Mesenchymal stem cell (in vitro differentiated cells and primary cell): Measurements from ENCODE around the gene SEMA4D.
A peak's percentile ranks its signal among the peaks of the same experiment; 100 is the strongest.

ENCODE experiments used
- DNase-seq: peaks from one replicate; pipeline ENCODE4 v3.0.0-alpha.2; 2013
- H2AFZ ChIP-seq: one replicate; pipeline ENCODE4 v1.6.1; 2013; ENCODE audit warnings: low read depth, mild to moderate bottlenecking, control low read depth, inconsistent platforms, low read length, moderate library complexity
- H2AK5ac ChIP-seq: 2 replicates; pipeline ENCODE4 v1.6.1; 2013; ENCODE audit warnings: low read length, moderate library complexity, mild to moderate bottlenecking, inconsistent platforms; ENCODE audit not compliant: severe bottlenecking
- H2BK120ac ChIP-seq: one replicate; pipeline ENCODE4 v1.6.1; 2013; ENCODE audit warnings: low read depth, mild to moderate bottlenecking, inconsistent platforms, low read length, moderate library complexity
- H2BK12ac ChIP-seq, 2 experiments: one replicate each; pipeline ENCODE4 v1.6.1; 2013; ENCODE audit warnings: inconsistent platforms in 2 of 2, low read length in 2 of 2, mild to moderate bottlenecking in 2 of 2, moderate library complexity in 2 of 2, control low read depth in 1 of 2
- H2BK15ac ChIP-seq: one replicate; pipeline ENCODE4 v1.6.1; 2013; ENCODE audit warnings: mild to moderate bottlenecking, low read depth, inconsistent platforms; ENCODE audit not compliant: poor library complexity, severe bottlenecking
- H2BK5ac ChIP-seq: 2 replicates; pipeline ENCODE4 v1.6.1; 2013; ENCODE audit warnings: low read depth, mild to moderate bottlenecking, low read length, control low read depth, inconsistent platforms; ENCODE audit not compliant: poor library complexity, severe bottlenecking
- H3K14ac ChIP-seq, 2 experiments: one replicate each; pipeline ENCODE4 v1.6.1; 2013; ENCODE audit warnings: inconsistent platforms in 2 of 2, low read length in 2 of 2, control low read depth in 1 of 2, mild to moderate bottlenecking in 1 of 2, moderate library complexity in 1 of 2
- H3K18ac ChIP-seq, 2 experiments: one replicate each; pipeline ENCODE4 v1.6.1; 2013; ENCODE audit warnings: inconsistent platforms in 2 of 2, low read length in 2 of 2, control low read depth in 1 of 2, low read depth in 1 of 2, mild to moderate bottlenecking in 1 of 2
- H3K23ac ChIP-seq, 2 experiments: one replicate each; pipeline ENCODE4 v1.6.1; 2013; ENCODE audit warnings: inconsistent platforms in 2 of 2, low read length in 2 of 2, mild to moderate bottlenecking in 2 of 2, moderate library complexity in 2 of 2, control low read depth in 1 of 2
- H3K27ac ChIP-seq: 2 replicates; pipeline ENCODE4 v1.5.1; 2013; ENCODE audit warnings: mild to moderate bottlenecking, moderate library complexity, low read length, control low read depth, inconsistent platforms; ENCODE audit not compliant: poor library complexity, severe bottlenecking
- H3K27me3 ChIP-seq, 2 experiments: 2 replicates each; pipeline versions ENCODE4 v1.6.1 to v1.7.0; 2013; ENCODE audit warnings: low read length in 2 of 2, mild to moderate bottlenecking in 2 of 2, moderate library complexity in 2 of 2, control low read depth in 1 of 2, inconsistent platforms in 1 of 2; ENCODE audit not compliant: control insufficient read depth in 1 of 2, insufficient read depth in 1 of 2
- H3K36me3 ChIP-seq, 2 experiments: 2 replicates each; pipeline versions ENCODE4 v1.6.1 to v1.7.0; 2013; ENCODE audit warnings: low read length in 2 of 2, control low read depth in 1 of 2, inconsistent platforms in 1 of 2, low read depth in 1 of 2, mild to moderate bottlenecking in 1 of 2; ENCODE audit not compliant: insufficient read depth in 2 of 2, control insufficient read depth in 1 of 2
- H3K4ac ChIP-seq, 2 experiments: one replicate each; pipeline ENCODE4 v1.6.1; 2013; ENCODE audit warnings: inconsistent platforms in 2 of 2, low read length in 2 of 2, mild to moderate bottlenecking in 2 of 2, moderate library complexity in 2 of 2, control low read depth in 1 of 2, low read depth in 1 of 2
- H3K4me1 ChIP-seq: 2 replicates; pipeline ENCODE4 v1.6.1; 2013; ENCODE audit warnings: low read depth, low read length, control low read depth; ENCODE audit not compliant: control insufficient read depth, insufficient read depth
- H3K4me2 ChIP-seq: 2 replicates; pipeline ENCODE4 v1.6.1; 2013; ENCODE audit warnings: low read length, mild to moderate bottlenecking, inconsistent platforms; ENCODE audit not compliant: poor library complexity, severe bottlenecking
- H3K4me3 ChIP-seq, 2 experiments: 2 replicates each; pipeline versions ENCODE4 v1.5.1 to v1.7.0; 2013; ENCODE audit warnings: low read length in 2 of 2, mild to moderate bottlenecking in 2 of 2, control low read depth in 1 of 2, low read depth in 1 of 2; ENCODE audit not compliant: insufficient read depth in 1 of 2
- H3K79me1 ChIP-seq: replicated peaks from 2 replicates; pipeline ENCODE4 v1.6.1; 2013; ENCODE audit warnings: mild to moderate bottlenecking, control low read depth, low read length, inconsistent platforms; ENCODE audit not compliant: poor library complexity, severe bottlenecking
- H3K9ac ChIP-seq: 2 replicates; pipeline ENCODE4 v1.7.0; 2013; ENCODE audit warnings: mild to moderate bottlenecking, low read length, moderate library complexity
- H3K9me3 ChIP-seq: 2 replicates; pipeline ENCODE4 v1.7.0; 2013; ENCODE audit warnings: mild to moderate bottlenecking, low read length; ENCODE audit not compliant: control insufficient read depth
- H4K8ac ChIP-seq: one replicate; pipeline ENCODE4 v1.6.1; 2013; ENCODE audit warnings: inconsistent platforms, mild to moderate bottlenecking, low read length, moderate library complexity
- H4K91ac ChIP-seq: one replicate; pipeline ENCODE4 v1.6.1; 2013; ENCODE audit warnings: mild to moderate bottlenecking, low read length, inconsistent platforms
- whole genome bisulfite sequencing: methylation state at CpG from one replicate; pipeline ENCODE4 v1.1.7; 2013; ENCODE audit warnings: mixed read lengths; 5-methylcytosine and 5-hydroxymethylcytosine counted together

Gene SEMA4D

DNA sequence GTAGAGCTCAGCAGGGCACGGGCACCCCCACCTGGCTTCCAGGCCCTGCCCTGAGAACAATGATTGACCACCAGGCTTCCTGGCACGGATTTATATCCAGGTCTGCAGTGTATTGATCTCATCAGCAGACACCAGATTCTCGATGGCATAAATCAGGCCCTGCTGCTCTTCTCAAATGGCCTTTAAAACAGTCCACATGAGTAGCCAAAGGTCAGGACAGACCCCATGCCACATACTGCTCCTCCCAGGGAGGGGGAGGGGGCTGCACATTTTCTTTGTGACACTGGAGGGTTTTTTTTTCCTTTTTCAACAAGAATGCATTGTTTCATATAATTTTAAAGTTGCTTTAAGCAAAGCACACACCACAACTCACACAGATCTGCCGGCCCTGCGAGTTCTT is 85.4 kb downstream of the SEMA4D start:
- DNase-seq, result no peak
- WGBS, result 83% methylated on average over 5 of the region's 5 CpGs
- Histone ChIP-seq H3K36me3 (peaks cover 0 to 10% of the 10 kb centered on the region in 2 experiments), H4K91ac (no peak overlapping the region), H3K18ac (no peak overlapping the region), H4K8ac (no peak overlapping the region), H3K9ac (no peak overlapping the region), H3K4me3 (no peak overlapping the region), H2BK5ac (peak overlapping the region; percentile 3), H3K4me1 (peaks cover 36% of the 10 kb centered on the region), H2BK15ac (no peak overlapping the region), H3K23ac (no peak overlapping the region), H2BK12ac (no peak overlapping the region), H3K79me1 (peaks cover 19% of the 10 kb centered on the region), H3K4me2 (no peak overlapping the region), H3K14ac (no peak overlapping the region), H3K4ac (no peak overlapping the region), H2AFZ (no peak overlapping the region), H2AK5ac (peak overlapping the region; percentile 17), H2BK120ac (no peak overlapping the region), H3K9me3 (peaks cover 5% of the 10 kb centered on the region), H3K27me3 (peaks cover 0 to 10% of the 10 kb centered on the region in 2 experiments), H3K27ac (no peak overlapping the region)

GRCh38 chr9:89411759-89412158 is 86.2 kb downstream of the SEMA4D start:
- WGBS, result 89% methylated on average over 6 of the region's 6 CpGs
- no peak for DNase-seq
- Histone ChIP-seq H3K4me3 (no peak overlapping the region), H3K36me3 (peaks cover 0 to 12% of the 10 kb centered on the region in 2 experiments), H2BK12ac (no peak overlapping the region), H3K4me1 (peaks cover 38% of the 10 kb centered on the region), H3K4ac (no peak overlapping the region), H3K79me1 (peaks cover 21% of the 10 kb centered on the region), H3K27me3 (peaks cover 0 to 8% of the 10 kb centered on the region in 2 experiments), H2BK120ac (no peak overlapping the region), H4K8ac (no peak overlapping the region), H2AFZ (no peak overlapping the region), H3K23ac (peak overlapping the region in 1 of 2 experiments; percentile 11), H3K9ac (no peak overlapping the region), H3K14ac (no peak overlapping the region), H3K27ac (no peak overlapping the region), H3K9me3 (peaks cover 12% of the 10 kb centered on the region), H3K18ac (no peak overlapping the region), H4K91ac (no peak overlapping the region), H2BK5ac (no peak overlapping the region), H3K4me2 (no peak overlapping the region), H2BK15ac (no peak overlapping the region), H2AK5ac (peak overlapping the region; percentile 55)

- DNase-seq, result no peak
These were observed 87.1 kb downstream of the SEMA4D start for GRCh38 chr9:89410641-89411350.

GRCh38 chr9:89410022-89410421 is 87.9 kb downstream of the SEMA4D start:
- Histone ChIP-seq H3K18ac (no peak overlapping the region), H3K4me3 (no peak overlapping the region), H2BK12ac (no peak overlapping the region), H3K4me2 (no peak overlapping the region), H3K79me1 (peaks cover 14% of the 10 kb centered on the region), H3K23ac (no peak overlapping the region), H3K27me3 (peaks cover 0 to 5% of the 10 kb centered on the region in 2 experiments), H2BK120ac (no peak overlapping the region), H3K4ac (no peak overlapping the region), H2BK15ac (no peak overlapping the region), H2AK5ac (no peak overlapping the region), H2AFZ (no peak overlapping the region), H3K9me3 (peaks cover 12% of the 10 kb centered on the region), H3K27ac (no peak overlapping the region), H4K91ac (no peak overlapping the region), H3K36me3 (peaks cover 0 to 18% of the 10 kb centered on the region in 2 experiments), H3K9ac (no peak overlapping the region), H4K8ac (no peak overlapping the region), H3K4me1 (peaks cover 47% of the 10 kb centered on the region), H3K14ac (no peak overlapping the region), H2BK5ac (no peak overlapping the region)
- 91% methylated on average over 6 of the region's 8 CpGs for WGBS
- DNase-seq, result no peak

More at GRCh38 chr9:89410641-89411350, 87.1 kb downstream of the SEMA4D start:
- Histone ChIP-seq H3K27ac (no peak overlapping the region), H3K9me3 (peaks cover 12% of the 10 kb centered on the region), H2AFZ (no peak overlapping the region), H3K27me3 (peaks cover 0 to 5% of the 10 kb centered on the region in 2 experiments), H3K18ac (no peak overlapping the region), H2BK12ac (no peak overlapping the region), H2AK5ac (no peak overlapping the region), H3K4me3 (no peak overlapping the region), H3K4me2 (no peak overlapping the region), H3K4me1 (peaks cover 44% of the 10 kb centered on the region), H3K4ac (no peak overlapping the region), H3K9ac (no peak overlapping the region), H3K14ac (no peak overlapping the region), H2BK15ac (no peak overlapping the region), H3K79me1 (peaks cover 17% of the 10 kb centered on the region), H2BK5ac (no peak overlapping the region), H3K23ac (no peak overlapping the region), H3K36me3 (peaks cover 0 to 10% of the 10 kb centered on the region in 2 experiments), H4K91ac (no peak overlapping the region), H2BK120ac (no peak overlapping the region), H4K8ac (no peak overlapping the region)
- WGBS, result 85% methylated on average over 7 of the region's 7 CpGs
